MM.1S (cell line): Measurements from ENCODE around the gene ARHGAP32.

Source experiments
- DNase-seq: peaks from one replicate; pipeline ENCODE4 v3.0.0-alpha.2; 2015
- H2AFZ ChIP-seq: fragments of 300-600 bp; sonication (generic); 2 replicates; pipeline ENCODE4 v1.6.0; 2016; ENCODE audit warnings: antibody characterized with exemption, low read length
- H3F3A ChIP-seq: fragments of 300-600 bp; sonication (generic); 2 replicates; pipeline ENCODE4 v1.6.1; 2016; ENCODE audit warnings: mild to moderate bottlenecking, antibody characterized with exemption, low read length, moderate library complexity, mixed read lengths; ENCODE audit not compliant: insufficient read depth
- H3K27ac ChIP-seq: fragments of 300-600 bp; sonication (generic); 2 replicates; pipeline ENCODE4 v1.5.1; 2016; ENCODE audit warnings: mild to moderate bottlenecking, low read length
- H3K27me3 ChIP-seq: fragments of 300-600 bp; sonication (generic); replicated peaks from 2 replicates; pipeline ENCODE4 v1.6.0; 2016; ENCODE audit warnings: low read length; ENCODE audit not compliant: insufficient read depth
- H3K36me3 ChIP-seq: fragments of 300-600 bp; sonication (generic); replicated peaks from 2 replicates; pipeline ENCODE4 v1.6.1; 2016; ENCODE audit warnings: mild to moderate bottlenecking, low read length, mixed read lengths; ENCODE audit not compliant: insufficient read depth
- H3K4me1 ChIP-seq: fragments of 300-600 bp; sonication (generic); 2 replicates; pipeline ENCODE4 v1.6.1; 2016; ENCODE audit warnings: low read length, mixed read lengths
- H3K4me2 ChIP-seq: fragments of 300-600 bp; sonication (generic); 2 replicates; pipeline ENCODE4 v1.6.0; 2016; ENCODE audit warnings: low read depth, low read length
- H3K4me3 ChIP-seq: fragments of 300-600 bp; sonication (generic); 2 replicates; pipeline ENCODE4 v1.5.1; 2016; ENCODE audit warnings: low read length, mixed read lengths
- H3K79me2 ChIP-seq: fragments of 300-600 bp; sonication (generic); 2 replicates; pipeline ENCODE4 v1.6.1; 2016; ENCODE audit warnings: mixed run types, low read length, mixed read lengths
- H3K9ac ChIP-seq: fragments of 300-600 bp; sonication (generic); 2 replicates; pipeline ENCODE4 v1.6.1; 2016; ENCODE audit warnings: low read length, mixed read lengths
- H3K9me2 ChIP-seq: fragments of 300-600 bp; sonication (generic); replicated peaks from 2 replicates; pipeline ENCODE4 v1.6.1; 2016; ENCODE audit warnings: mild to moderate bottlenecking, low read length, mixed read lengths; ENCODE audit not compliant: insufficient read depth
- H3K9me3 ChIP-seq: fragments of 300-600 bp; sonication (generic); replicated peaks from 2 replicates; pipeline ENCODE4 v1.6.1; 2016; ENCODE audit warnings: mild to moderate bottlenecking, low read length, mixed read lengths; ENCODE audit not compliant: insufficient read depth
- H4K20me1 ChIP-seq: fragments of 300-600 bp; sonication (generic); 2 replicates; pipeline ENCODE4 v1.6.1; 2016; ENCODE audit warnings: mild to moderate bottlenecking, low read length, moderate library complexity, mixed read lengths; ENCODE audit not compliant: insufficient read depth
- CTCF ChIP-seq: fragments of 300-600 bp; sonication (generic); IDR thresholded peaks from 2 replicates; pipeline ENCODE4 v1.5.1; 2016; ENCODE audit warnings: antibody characterized with exemption, low read length, mixed read lengths
- EZH2 ChIP-seq: fragments of 300-600 bp; sonication (generic); optimal IDR thresholded peaks from 2 replicates; pipeline ENCODE3; 2017; ENCODE audit warnings: low read depth, mild to moderate bottlenecking, antibody characterized with exemption, low read length, mixed read lengths
- EZH2phosphoT487 ChIP-seq: fragments of 300-600 bp; sonication (generic); IDR thresholded peaks from 2 replicates; pipeline ENCODE4 v1.6.1; 2018; ENCODE audit warnings: antibody characterized with exemption, low read length

ARHGAP32 gene

GRCh38 chr11:129018991-129019390, 173.1 kb downstream of the ARHGAP32 start:
- no peaks in the 10 kb centered on the region for H3F3A ChIP-seq
- H3K9ac ChIP-seq, result no peak overlapping the region
- H3K27me3 ChIP-seq, result no peaks in the 10 kb centered on the region
- 0 out of 2 replicates have a peak, but pooled peaks cover 6% of the 10 kb centered on the region for H3K4me1 ChIP-seq
- no peaks in the 10 kb centered on the region for H3K36me3 ChIP-seq
- H3K4me3 ChIP-seq, result no peak overlapping the region
- no peaks in the 10 kb centered on the region for H3K79me2 ChIP-seq
- TF ChIP-seq CTCF, result no peak
- TF ChIP-seq EZH2, result no peak
- no peak for TF ChIP-seq EZH2phosphoT487
- H3K27ac ChIP-seq, result no peak overlapping the region
- no peaks in the 10 kb centered on the region for H4K20me1 ChIP-seq
- no peak overlapping the region for H3K4me2 ChIP-seq
- H3K9me2 ChIP-seq, result no peaks in the 10 kb centered on the region
- no peak overlapping the region for H2AFZ ChIP-seq
- DNase-seq, result no peak
- H3K9me3 ChIP-seq, result no peaks in the 10 kb centered on the region

DNA sequence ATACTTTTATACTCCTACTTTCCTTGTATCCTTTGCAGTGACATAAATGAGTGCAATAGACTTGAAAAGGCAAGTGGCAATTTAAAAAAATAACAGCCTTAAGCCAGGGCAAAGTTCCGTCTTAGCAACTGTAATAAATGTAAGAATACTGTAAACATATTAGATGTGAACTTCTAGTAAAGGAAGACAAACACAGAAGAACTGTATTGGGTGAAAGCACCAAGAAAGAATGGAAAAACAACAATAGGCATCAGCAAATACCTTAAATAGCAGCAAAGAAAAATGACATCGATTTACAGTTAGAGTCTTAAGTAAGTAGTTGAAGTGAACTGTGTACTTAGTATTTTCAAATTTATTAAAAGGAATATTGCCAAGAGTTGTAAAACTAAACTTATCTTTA, 174.0 kb downstream of the ARHGAP32 start:
- H3K4me1 ChIP-seq, result 0 out of 2 replicates have a peak, but pooled peaks cover 6% of the 10 kb centered on the region
- no peaks in the 10 kb centered on the region for H3K9me2 ChIP-seq
- no peaks in the 10 kb centered on the region for H3F3A ChIP-seq
- no peak overlapping the region for H3K27ac ChIP-seq
- TF ChIP-seq EZH2phosphoT487, result no peak
- TF ChIP-seq CTCF, result no peak
- TF ChIP-seq EZH2, result no peak
- no peaks in the 10 kb centered on the region for H3K9me3 ChIP-seq
- H3K4me2 ChIP-seq, result no peak overlapping the region
- no peaks in the 10 kb centered on the region for H4K20me1 ChIP-seq
- no peak overlapping the region for H2AFZ ChIP-seq
- no peaks in the 10 kb centered on the region for H3K36me3 ChIP-seq
- H3K4me3 ChIP-seq, result no peak overlapping the region
- H3K27me3 ChIP-seq, result no peaks in the 10 kb centered on the region
- DNase-seq, result no peak
- no peaks in the 10 kb centered on the region for H3K79me2 ChIP-seq
- no peak overlapping the region for H3K9ac ChIP-seq

DNA sequence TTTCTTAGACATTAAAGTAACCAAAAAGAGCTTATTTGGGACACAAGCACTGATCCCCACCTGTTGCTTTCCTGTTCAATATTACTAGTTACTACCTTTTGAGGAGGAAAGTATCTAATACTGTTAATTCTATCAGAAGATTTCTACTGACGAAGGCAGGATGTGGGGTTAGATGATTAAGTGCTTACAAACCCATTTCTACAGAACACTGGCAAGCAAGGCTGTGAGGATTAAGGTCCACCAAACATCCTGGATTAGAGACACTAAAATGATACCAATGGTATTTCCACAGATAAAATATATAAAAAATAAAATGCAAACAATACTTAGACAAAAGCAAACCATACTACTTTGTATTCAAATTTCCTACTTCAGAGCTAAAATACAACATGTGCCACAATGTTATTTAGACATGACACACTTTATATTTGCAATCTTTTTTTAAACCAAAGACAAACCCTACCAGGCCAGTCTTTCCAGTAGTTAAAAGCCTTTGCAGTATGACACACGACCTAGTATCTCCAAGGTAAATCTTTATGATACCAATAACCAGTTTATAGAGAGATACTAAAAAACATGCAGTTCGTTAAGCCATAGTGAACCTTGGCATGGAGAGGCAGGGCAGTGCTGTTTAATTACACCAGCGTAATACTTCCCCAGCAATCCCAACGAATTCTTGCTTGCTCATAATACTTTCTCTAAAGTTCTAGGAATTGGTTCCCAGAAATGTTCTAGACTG, 178.2 kb downstream of the ARHGAP32 start:
- no peaks in the 10 kb centered on the region for H3K79me2 ChIP-seq
- no peak overlapping the region for H3K4me2 ChIP-seq
- H3K4me1 ChIP-seq, result no peaks in the 10 kb centered on the region
- H3F3A ChIP-seq, result no peaks in the 10 kb centered on the region
- no peaks in the 10 kb centered on the region for H3K27me3 ChIP-seq
- no peak for DNase-seq
- no peaks in the 10 kb centered on the region for H3K9me2 ChIP-seq
- H4K20me1 ChIP-seq, result no peaks in the 10 kb centered on the region
- no peaks in the 10 kb centered on the region for H3K36me3 ChIP-seq
- no peak overlapping the region for H3K9ac ChIP-seq
- no peaks in the 10 kb centered on the region for H3K9me3 ChIP-seq
- H3K4me3 ChIP-seq, result no peak overlapping the region
- H2AFZ ChIP-seq, result no peak overlapping the region
- TF ChIP-seq CTCF (no peak), EZH2phosphoT487 (no peak), EZH2 (no peak)
- no peak overlapping the region for H3K27ac ChIP-seq
